H9 (cell line): Measurements from ENCODE around the gene LRRK1. TPM values are rescaled to one million over a fixed set of nuclear protein-coding genes. Genes with fewer than 3 reads are reported as not detected.
A peak's percentile ranks its signal among the peaks of the same experiment; 100 is the strongest.

Source experiments
- DNase-seq: peaks from one replicate; pipeline ENCODE4 v3.0.0-alpha.2; 2017
- H2AFZ ChIP-seq: one replicate; pipeline ENCODE4 v1.6.1; 2013; ENCODE audit warnings: mild to moderate bottlenecking, low read length, control low read depth, moderate library complexity
- H2AK5ac ChIP-seq: 2 replicates; pipeline ENCODE4 v1.6.1; 2013; ENCODE audit warnings: low read length, control low read depth, mixed read lengths; ENCODE audit not compliant: insufficient read length
- H2BK120ac ChIP-seq: one replicate; pipeline ENCODE4 v1.6.1; 2013; ENCODE audit warnings: low read depth, mild to moderate bottlenecking, low read length, control low read depth, inconsistent platforms; ENCODE audit not compliant: poor library complexity, severe bottlenecking
- H2BK12ac ChIP-seq: 2 replicates; pipeline ENCODE4 v1.6.1; 2013; ENCODE audit warnings: low read length, control low read depth, mixed read lengths, low read depth; ENCODE audit not compliant: insufficient read length
- H2BK15ac ChIP-seq: 2 replicates; pipeline ENCODE4 v1.6.1; 2013; ENCODE audit warnings: low read depth, low read length, control low read depth
- H2BK20ac ChIP-seq: one replicate; pipeline ENCODE4 v1.6.1; 2013; ENCODE audit warnings: low read depth, mild to moderate bottlenecking, low read length, control low read depth, inconsistent platforms; ENCODE audit not compliant: poor library complexity, severe bottlenecking
- H2BK5ac ChIP-seq: 2 replicates; pipeline ENCODE4 v1.6.1; 2013; ENCODE audit warnings: low read length, control low read depth, mixed read lengths; ENCODE audit not compliant: insufficient read length
- H3K14ac ChIP-seq: 2 replicates; pipeline ENCODE4 v1.6.1; 2013; ENCODE audit warnings: low read length, control low read depth; ENCODE audit not compliant: insufficient read depth
- H3K18ac ChIP-seq: 2 replicates; pipeline ENCODE4 v1.6.1; 2013; ENCODE audit warnings: low read depth, mild to moderate bottlenecking, mixed read lengths, low read length, control low read depth; ENCODE audit not compliant: insufficient read length
- H3K23ac ChIP-seq: 2 replicates; pipeline ENCODE4 v1.6.1; 2013; ENCODE audit warnings: low read length, control low read depth, mixed read lengths, low read depth; ENCODE audit not compliant: insufficient read length
- H3K23me2 ChIP-seq: 2 replicates; pipeline ENCODE4 v1.6.1; 2013; ENCODE audit warnings: low read depth, mild to moderate bottlenecking, mixed read lengths, low read length, control low read depth; ENCODE audit not compliant: insufficient read length, poor library complexity, severe bottlenecking
- H3K27ac ChIP-seq: 2 replicates; pipeline ENCODE4 v1.5.1; 2013; ENCODE audit warnings: low read length, control low read depth, mixed read lengths, low read depth; ENCODE audit not compliant: insufficient read length
- H3K27me3 ChIP-seq: 2 replicates; pipeline ENCODE4 v1.6.1; 2013; ENCODE audit warnings: low read length, control low read depth, inconsistent platforms; ENCODE audit not compliant: insufficient read depth
- H3K4ac ChIP-seq: 2 replicates; pipeline ENCODE4 v1.6.1; 2013; ENCODE audit warnings: low read depth, mild to moderate bottlenecking, control low read depth, inconsistent platforms, low read length, moderate library complexity
- H3K4me1 ChIP-seq: 2 replicates; pipeline ENCODE4 v1.6.1; 2013; ENCODE audit warnings: low read length, control low read depth, inconsistent platforms; ENCODE audit not compliant: insufficient read depth
- H3K4me2 ChIP-seq: 2 replicates; pipeline ENCODE4 v1.6.1; 2013; ENCODE audit warnings: low read length, control low read depth, mixed read lengths; ENCODE audit not compliant: insufficient read length, insufficient read depth
- H3K56ac ChIP-seq: 2 replicates; pipeline ENCODE4 v1.6.1; 2013; ENCODE audit warnings: low read depth, mild to moderate bottlenecking, mixed read lengths, low read length, control low read depth; ENCODE audit not compliant: insufficient read length
- H3K79me1 ChIP-seq: 2 replicates; pipeline ENCODE4 v1.6.1; 2013; ENCODE audit warnings: low read depth, mild to moderate bottlenecking, moderate library complexity, low read length, control low read depth, inconsistent platforms; ENCODE audit not compliant: insufficient read depth, poor library complexity, severe bottlenecking
- H3K79me2 ChIP-seq: 2 replicates; pipeline ENCODE4 v1.6.1; 2013; ENCODE audit warnings: low read length, control low read depth, inconsistent platforms; ENCODE audit not compliant: insufficient read depth
- H3K9ac ChIP-seq: 2 replicates; pipeline ENCODE4 v1.6.1; 2013; ENCODE audit warnings: low read length, control low read depth, mixed read lengths; ENCODE audit not compliant: insufficient read length; ENCODE audit errors: extremely low read depth
- H3K9me3 ChIP-seq: one replicate; pipeline ENCODE4 v1.6.1; 2013; ENCODE audit warnings: low read depth, low read length, inconsistent platforms; ENCODE audit not compliant: control insufficient read depth
- H3T11ph ChIP-seq: one replicate; pipeline ENCODE4 v1.6.1; 2013; ENCODE audit warnings: mild to moderate bottlenecking, low read length, control low read depth, inconsistent platforms
- H4K20me1 ChIP-seq: one replicate; pipeline ENCODE4 v1.6.1; 2013; ENCODE audit not compliant: control insufficient read depth, insufficient read length, insufficient read depth
- H4K5ac ChIP-seq: 2 replicates; pipeline ENCODE4 v1.6.1; 2013; ENCODE audit warnings: low read depth, mild to moderate bottlenecking, mixed read lengths, low read length, control low read depth; ENCODE audit not compliant: insufficient read length
- H4K8ac ChIP-seq: replicated peaks from 2 replicates; pipeline ENCODE4 v1.6.1; 2013; ENCODE audit warnings: low read length, control low read depth, mixed read lengths, low read depth; ENCODE audit not compliant: insufficient read length
- H4K91ac ChIP-seq: 2 replicates; pipeline ENCODE4 v1.6.1; 2013; ENCODE audit warnings: low read depth, mild to moderate bottlenecking, moderate library complexity, mixed read lengths, low read length, control low read depth; ENCODE audit not compliant: insufficient read length
- H3K27ac Mint-ChIP-seq, 3 experiments: 2 replicates in 2 of 3; 3 replicates in 1 of 3; pipeline ENCODE4 v1.8.0; 2020 to 2021; ENCODE audit warnings: mixed read lengths in 3 of 3, mild to moderate bottlenecking in 1 of 3, moderate library complexity in 1 of 3
- H3K27me3 Mint-ChIP-seq: 2 replicates; pipeline ENCODE4 v1.8.0; 2021; ENCODE audit warnings: low read depth, mild to moderate bottlenecking, moderate library complexity, mixed read lengths
- H3K36me3 Mint-ChIP-seq, 3 experiments: 2 replicates in 2 of 3; 3 replicates in 1 of 3; pipeline ENCODE4 v1.8.0; 2020 to 2021; ENCODE audit warnings: low read depth in 3 of 3, mixed read lengths in 3 of 3; ENCODE audit not compliant: insufficient read depth in 1 of 3
- H3K4me1 Mint-ChIP-seq, 2 experiments: 2 replicates each; pipeline ENCODE4 v1.8.0; 2020; ENCODE audit warnings: mixed read lengths in 2 of 2
- H3K4me3 Mint-ChIP-seq, 2 experiments: 2 replicates in 1 of 2; 3 replicates in 1 of 2; pipeline ENCODE4 v1.8.0; 2020 to 2021; ENCODE audit warnings: mild to moderate bottlenecking in 2 of 2, mixed read lengths in 2 of 2, moderate library complexity in 1 of 2
- H3K9me3 Mint-ChIP-seq, 2 experiments: 2 replicates in 1 of 2; 3 replicates in 1 of 2; pipeline ENCODE4 v1.8.0; 2020; ENCODE audit warnings: mild to moderate bottlenecking in 2 of 2, mixed read lengths in 2 of 2, moderate library complexity in 1 of 2
- CTCF ChIP-seq: fragments of 200-600 bp; sonication (generic); conservative IDR thresholded peaks from 3 replicates; pipeline ENCODE4 v1.8.0; 2021; ENCODE audit warnings: antibody characterized with exemption, mild to moderate bottlenecking
- WGBS: extraction: QIAGEN DNeasy Blood & Tissue Kit; methylation state at CpG from one replicate; pipeline ENCODE4 v1.1.7; 2013; ENCODE audit warnings: missing lambda C conversion rate, low lambda C conversion rate, mixed read lengths; ENCODE audit not compliant: insufficient read length; ENCODE audit errors: extremely low coverage; 5-methylcytosine and 5-hydroxymethylcytosine counted together
- total RNA-seq: library from RNA; stranded (reverse); gene quantifications from 2 replicates; pipeline ENCODE4 v1.2.1, GENCODE V29; 2021

LRRK1 gene
- total RNA-seq, 1 experiment from 2014 or later: 4.0 TPM

GRCh38 chr15:100891307-100892012 lies 27.7 kb upstream of the LRRK1 start:
- Histone ChIP-seq H2AK5ac (no peak overlapping the region), H3T11ph (no peak overlapping the region), H3K23me2 (no peaks in the 10 kb centered on the region), H3K27ac (no peak overlapping the region), H3K56ac (no peak overlapping the region), H2BK15ac (no peak overlapping the region), H3K14ac (no peak overlapping the region), H2BK5ac (no peak overlapping the region), H3K27me3 (no peaks in the 10 kb centered on the region), H3K9ac (no peak overlapping the region), H2BK120ac (no peak overlapping the region), H4K8ac (no peak overlapping the region), H2BK12ac (no peak overlapping the region), H3K9me3 (no peaks in the 10 kb centered on the region), H3K79me1 (no peaks in the 10 kb centered on the region), H3K4ac (no peak overlapping the region), H2AFZ (no peak overlapping the region), H2BK20ac (no peak overlapping the region), H3K18ac (no peak overlapping the region), H4K91ac (no peak overlapping the region), H3K4me1 (no peaks in the 10 kb centered on the region), H4K20me1 (no peaks in the 10 kb centered on the region), H3K79me2 (no peaks in the 10 kb centered on the region), H3K23ac (no peak overlapping the region), H4K5ac (no peak overlapping the region), H3K4me2 (no peak overlapping the region)
- TF ChIP-seq CTCF: peak; percentile 36; the same call in 2 of the 3 replicates
- H3K4me3 Mint-ChIP-seq: no peak overlapping the region
- no CpG with 5 or more reads among the region's 21 CpGs for WGBS
- H3K27ac Mint-ChIP-seq: no peak overlapping the region
- no peaks in the 10 kb centered on the region; the same call in 1 of the 2 replicates for H3K27me3 Mint-ChIP-seq
- H3K36me3 Mint-ChIP-seq: peaks cover 0 to 5% (median 0%) of the 10 kb centered on the region in 3 experiments; a peak in 2 of 7 replicates
- H3K4me1 Mint-ChIP-seq: peaks cover 7 to 17% of the 10 kb centered on the region in 2 experiments; a peak in 3 of 4 replicates
- no peak for DNase-seq
- no peaks in the 10 kb centered on the region for H3K9me3 Mint-ChIP-seq
